Endothelial cell of umbilical vein (primary cell): ENCODE results near the gene GPAM. TPM values are rescaled to one million over a fixed set of nuclear protein-coding genes. Genes with fewer than 3 reads are reported as not detected.

Experiments used
- BruUV-seq: library from RNA; stranded (reverse); fragments of 400-500 nt; replicated peaks from 2 replicates; lab custom pipeline; 2021; lab: Mats Ljungman, UMichigan
- CTCF ChIA-PET: fragments of 300-600, 350-600 bp; sonication (Branson Sonifier 250); formaldehyde crosslinking; loops from one replicate; lab custom pipeline; 2021; ENCODE audit warnings: antibody characterized with exemption, inconsistent platforms; lab: Charles Lee
- POLR2A ChIA-PET: fragments of 300-600, 350-600 bp; sonication (Branson Sonifier 250); formaldehyde crosslinking; loops from one replicate; lab custom pipeline; 2021; ENCODE audit warnings: antibody characterized with exemption, inconsistent platforms; lab: Charles Lee
- DNase-seq: peaks from one replicate; pipeline ENCODE4 v3.0.0-alpha.2; 2011; ENCODE audit warnings: low read depth, low spot score
- FAIRE-seq: peaks from 2 replicates; lab custom pipeline; 2011; peaks lifted over from hg19 to GRCh38; lab: Jason Lieb, UNC
- H2AFZ ChIP-seq: 2 replicates; pipeline ENCODE4 v1.6.0; 2012; ENCODE audit warnings: low read depth, low read length, control low read depth, inconsistent platforms
- H3K27ac ChIP-seq: 2 replicates; pipeline ENCODE4 v1.5.1; 2011; ENCODE audit warnings: low read depth, mild to moderate bottlenecking, control low read depth, low read length, moderate library complexity; ENCODE audit not compliant: insufficient read depth
- H3K27me3 ChIP-seq, 2 experiments: 2 replicates each; pipeline versions ENCODE4 v1.6.0 to v1.6.1; 2011; ENCODE audit warnings: low read length in 2 of 2, mixed read lengths in 1 of 2; ENCODE audit not compliant: control insufficient read depth in 2 of 2, insufficient read depth in 2 of 2
- H3K36me3 ChIP-seq, 2 experiments: 2 replicates in 1 of 2; 3 replicates in 1 of 2; pipeline ENCODE4 v1.5.1; 2011; ENCODE audit warnings: low read length in 2 of 2, mild to moderate bottlenecking in 1 of 2, moderate library complexity in 1 of 2; ENCODE audit not compliant: control insufficient read depth in 2 of 2, insufficient read depth in 2 of 2; ENCODE audit errors: extremely low read depth in 1 of 2
- H3K4me1 ChIP-seq: 3 replicates; pipeline ENCODE4 v1.5.1; 2011; ENCODE audit warnings: mild to moderate bottlenecking, low read length; ENCODE audit not compliant: control insufficient read depth, insufficient read depth; ENCODE audit errors: extremely low read depth
- H3K4me2 ChIP-seq: 2 replicates; pipeline ENCODE4 v1.6.1; 2011; ENCODE audit warnings: low read length, control low read depth, mixed read lengths; ENCODE audit not compliant: insufficient read depth
- H3K4me3 ChIP-seq, 3 experiments: fragments of 200-600 bp in 1 of 3; sonication (generic), shearing (Covaris generic) in 1 of 3; replicated peaks in 1 of 3; 2 replicates each; pipeline ENCODE4 v1.5.1; 2011 to 2016; ENCODE audit warnings: control low read depth in 3 of 3, low read length in 3 of 3, mild to moderate bottlenecking in 2 of 3, inconsistent platforms in 1 of 3, low read depth in 1 of 3, moderate library complexity in 1 of 3; ENCODE audit not compliant: insufficient read depth in 1 of 3
- H3K79me2 ChIP-seq: 2 replicates; pipeline ENCODE4 v1.6.0; 2012; ENCODE audit warnings: low read length, inconsistent platforms; ENCODE audit not compliant: control insufficient read depth, insufficient read depth
- H3K9ac ChIP-seq: replicated peaks from 2 replicates; pipeline ENCODE3; 2011; ENCODE audit warnings: low read length, control low read depth; ENCODE audit not compliant: insufficient read depth; ENCODE audit errors: extremely low read depth
- H3K9me1 ChIP-seq: replicated peaks from 3 replicates; pipeline ENCODE4 v1.6.0; 2011; ENCODE audit warnings: mild to moderate bottlenecking, low read length; ENCODE audit not compliant: control insufficient read depth, insufficient read depth; ENCODE audit errors: extremely low read depth
- H3K9me3 ChIP-seq: replicated peaks from 2 replicates; pipeline ENCODE4 v1.5.1; 2012; ENCODE audit warnings: low read length, inconsistent platforms; ENCODE audit not compliant: control insufficient read depth, insufficient read depth
- H4K20me1 ChIP-seq: replicated peaks from 2 replicates; pipeline ENCODE3; 2011; ENCODE audit warnings: mild to moderate bottlenecking, low read length; ENCODE audit not compliant: control insufficient read depth, insufficient read depth; ENCODE audit errors: extremely low read depth
- CTCF ChIP-seq, 2 donors: IDR thresholded peaks; 1 replicate in 1 of 2; 2 replicates in 1 of 2; pipeline ENCODE4 v1.5.1; 2011; ENCODE audit warnings: low read length in 2 of 2, mild to moderate bottlenecking in 2 of 2, moderate library complexity in 2 of 2, control low read depth in 1 of 2, inconsistent platforms in 1 of 2, low read depth in 1 of 2; ENCODE audit not compliant: insufficient read depth in 1 of 2; ENCODE audit errors: extremely low read depth in 1 of 2
- EZH2 ChIP-seq: IDR thresholded peaks from 2 replicates; pipeline ENCODE4 v1.6.1; 2012; ENCODE audit warnings: borderline replicate concordance, low read depth, mild to moderate bottlenecking, moderate library complexity, low read length, inconsistent platforms; ENCODE audit not compliant: severe bottlenecking
- FOS ChIP-seq: IDR thresholded peaks from 2 replicates; pipeline ENCODE4 v1.6.1; 2011; ENCODE audit warnings: mild to moderate bottlenecking, low read length, moderate library complexity, borderline replicate concordance; ENCODE audit not compliant: insufficient read depth
- GATA2 ChIP-seq: IDR thresholded peaks from 2 replicates; pipeline ENCODE4 v1.7.0; 2011; ENCODE audit warnings: low read depth, mild to moderate bottlenecking, moderate library complexity, mixed read lengths, low read length; ENCODE audit not compliant: insufficient read length, insufficient read depth
- JUN ChIP-seq: IDR thresholded peaks from 2 replicates; pipeline ENCODE4 v1.6.1; 2011; ENCODE audit warnings: borderline replicate concordance, low read depth; ENCODE audit not compliant: insufficient read length, insufficient read depth
- MAX ChIP-seq: IDR thresholded peaks from 2 replicates; pipeline ENCODE4 v1.6.1; 2011; ENCODE audit not compliant: insufficient read depth, insufficient read length
- MYC ChIP-seq: IDR thresholded peaks from one replicate; pipeline ENCODE4 v1.6.1; 2011; ENCODE audit warnings: mild to moderate bottlenecking, low read depth, low read length
- POLR2A ChIP-seq: IDR thresholded peaks from 2 replicates; pipeline ENCODE4 v1.6.1; 2012; ENCODE audit warnings: low read depth, mild to moderate bottlenecking, control low read depth, low read length
- POLR2AphosphoS5 ChIP-seq: IDR thresholded peaks from 2 replicates; pipeline ENCODE4 v1.6.1; 2012; ENCODE audit warnings: low read depth, mild to moderate bottlenecking, control low read depth, low read length, moderate library complexity; ENCODE audit not compliant: insufficient read depth
- dilution Hi-C: fragments of 300-500 bp; cut with MboI; formaldehyde crosslinking; loops from one replicate; pipeline ENCODE4 v1.15.0; 2019; ENCODE audit warnings: low sequenced_read_pairs; ENCODE audit not compliant: extremely low pct_ligation_motif_present
- intact Hi-C: fragments of 100-400 bp; cut with micrococcal nuclease; formaldehyde crosslinking; loops from one replicate; pipeline ENCODE4 v1.10.0; 2022
- polyA plus RNA-seq, 4 experiments: library from polyadenylated mRNA; depleted of rRNA in 3 of 4; stranded (reverse) in 3 of 4; unstranded in 1 of 4; fragments of >200 nt; gene quantifications; 2 replicates each; pipeline versions ENCODE4 v1.2.1 to v1.2.3, GENCODE V29; 2011 to 2012; ENCODE audit warnings: missing spikeins in 1 of 4
- total RNA-seq: library from RNA; stranded (reverse); gene quantifications from 2 replicates; pipeline ENCODE4 v1.2.3, GENCODE V29; 2021

Gene GPAM
- total and polyA plus RNA-seq, 2 donors (not counting 3 experiments of a cell fraction or from before 2014, with no cell fraction given) = 3.4 to 9.7 TPM

GRCh38 chr10:112185959-112186358, 2.4 kb upstream of the GPAM start:
- Histone ChIP-seq H3K9me1 (no peaks in the 10 kb centered on the region), H3K27ac (no peak overlapping the region), H3K4me1 (peaks cover 14% of the 10 kb centered on the region), H2AFZ (no peak overlapping the region), H3K9me3 (no peaks in the 10 kb centered on the region), H3K27me3 (peaks cover 0 to 3% of the 10 kb centered on the region in 2 experiments), H3K4me3 (no peak overlapping the region), H3K79me2 (peaks cover 2% of the 10 kb centered on the region), H3K9ac (no peak overlapping the region), H3K4me2 (no peak overlapping the region), H3K36me3 (no peaks in the 10 kb centered on the region), H4K20me1 (no peaks in the 10 kb centered on the region)
- TF ChIP-seq POLR2A (no peak), CTCF (IDR thresholded peaks at IDR 0.05; ENCODE audit: extremely low read depth in 1 of 2, insufficient read depth in 1 of 2, low read depth in 1 of 2, low read length in 2 of 2) (no peak), GATA2 (no peak), MYC (no peak), EZH2 (no peak), FOS (no peak), POLR2AphosphoS5 (no peak), JUN (no peak), MAX (no peak)
- dilution Hi-C loops (no loop called here), intact Hi-C loops (no loop called here)
- BruUV-seq = no TSS peak
- ChIA-PET POLR2A (no interaction called here), CTCF (interaction anchor here (1.8 kb wide), 1 partner anchor 249 kb away, joined by 10 read pairs; no protein-coding TSS in a partner anchor)
- DNase-seq (no peak), FAIRE-seq (no peak)
